HG02678 (cell line): ENCODE data around the gene ABHD12.
"Not testable (repeated sequence)": the region's sequence is repeated elsewhere in the genome, so short reads cannot be mapped to it uniquely, and the experiment has no call there.

Experiments
- ATAC-seq: cut with Tn5 transposase; IDR thresholded peaks from one replicate; pipeline ENCODE4 v1.9.1; 2021; ENCODE audit warnings: mild to moderate bottlenecking, moderate library complexity; ENCODE audit not compliant: unreplicated experiment

The ABHD12 gene

DNA sequence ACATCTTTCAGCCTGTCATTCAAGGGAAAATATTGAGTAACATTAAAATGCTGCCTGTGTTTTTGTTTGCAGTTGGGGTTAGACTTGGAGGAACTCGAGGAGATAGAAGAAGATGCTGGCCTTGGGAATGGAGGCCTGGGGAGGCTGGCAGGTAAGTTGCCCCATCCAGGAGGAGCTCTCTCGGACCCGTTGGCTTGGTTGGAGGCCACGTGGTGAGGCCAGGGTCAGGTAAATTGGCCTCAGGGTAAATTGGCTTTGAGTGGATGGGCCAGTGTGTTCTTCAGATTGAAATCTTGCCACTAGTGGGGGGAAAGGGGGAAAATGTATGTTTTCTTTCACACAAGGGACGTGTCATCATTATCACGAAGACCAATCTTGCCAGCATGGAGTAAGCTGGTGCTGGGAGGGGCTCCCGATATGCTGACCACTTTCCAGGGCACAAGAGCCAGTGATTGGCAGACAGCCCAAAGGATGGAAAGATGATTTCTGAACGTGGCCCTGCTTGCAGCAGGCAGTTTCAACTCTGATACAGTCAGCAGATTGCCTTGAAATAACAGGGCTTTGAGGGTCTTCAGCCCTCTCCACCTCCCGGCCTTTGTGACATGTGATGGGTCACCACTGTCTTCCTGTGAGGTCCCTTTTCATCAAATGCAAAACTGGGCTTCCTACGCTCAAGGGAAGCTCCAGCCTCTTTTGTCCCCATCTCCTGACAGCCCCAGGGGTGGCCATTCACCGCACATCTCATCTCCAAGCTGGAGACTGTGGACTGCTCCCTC lies 121.4 kb downstream of the ABHD12 start:
- no peak for ATAC-seq

DNA sequence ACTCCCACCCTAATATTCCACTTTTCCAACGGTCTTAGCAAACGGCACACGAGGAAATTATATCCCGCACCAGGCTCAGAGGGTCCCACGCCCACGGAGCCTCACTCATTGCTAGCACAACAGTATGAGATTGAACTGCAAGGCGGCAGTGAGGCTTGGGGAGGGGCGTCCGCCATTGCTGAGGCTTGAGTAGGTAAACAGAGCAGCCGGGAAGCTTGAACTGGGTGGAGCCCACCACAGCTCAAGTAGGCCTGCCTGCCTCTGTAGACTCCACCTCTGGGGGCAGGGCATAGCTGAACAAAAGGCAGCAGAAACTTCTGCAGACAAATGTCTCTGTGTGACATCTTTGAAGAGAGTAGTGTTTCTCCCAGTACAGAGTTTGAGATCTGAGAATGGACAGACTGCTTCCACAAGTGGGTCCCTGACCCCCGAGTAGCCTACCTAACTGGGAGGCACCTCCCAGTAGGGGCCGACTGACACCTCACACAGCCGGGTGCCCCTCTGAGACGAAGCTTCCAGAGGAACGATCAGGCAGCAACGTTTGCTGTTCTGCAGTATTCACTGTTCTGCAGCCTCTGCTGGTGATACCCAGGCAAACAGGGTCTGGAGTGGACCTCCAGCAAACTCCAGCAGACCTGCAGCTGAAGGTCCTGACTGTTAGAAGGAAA lies 129.7 kb downstream of the ABHD12 start:
- not testable (repeated sequence) for ATAC-seq

DNA sequence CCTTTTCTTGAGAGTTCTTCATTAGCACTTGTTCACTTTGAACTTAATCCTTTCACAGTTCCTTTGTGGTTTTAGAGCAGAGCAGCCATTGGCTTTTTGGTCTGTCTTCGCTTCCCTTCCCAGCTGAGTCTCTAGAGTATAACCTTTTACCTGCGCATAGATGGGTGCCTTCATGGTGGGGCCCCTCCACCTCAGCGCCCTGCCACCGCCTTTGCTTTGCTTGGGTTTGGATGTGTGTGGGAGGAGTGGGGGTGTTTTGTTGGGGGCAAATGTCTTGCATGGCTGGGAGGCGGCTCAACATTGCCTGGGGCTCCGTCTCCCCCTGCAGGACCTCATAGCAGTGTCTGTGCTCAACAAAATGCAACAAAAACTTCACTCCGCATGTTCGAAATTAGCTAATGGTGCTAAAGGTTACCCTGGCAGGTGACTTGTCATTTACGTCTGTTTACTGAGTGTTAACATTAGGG lies 130.8 kb downstream of the ABHD12 start:
- no peak for ATAC-seq

DNA sequence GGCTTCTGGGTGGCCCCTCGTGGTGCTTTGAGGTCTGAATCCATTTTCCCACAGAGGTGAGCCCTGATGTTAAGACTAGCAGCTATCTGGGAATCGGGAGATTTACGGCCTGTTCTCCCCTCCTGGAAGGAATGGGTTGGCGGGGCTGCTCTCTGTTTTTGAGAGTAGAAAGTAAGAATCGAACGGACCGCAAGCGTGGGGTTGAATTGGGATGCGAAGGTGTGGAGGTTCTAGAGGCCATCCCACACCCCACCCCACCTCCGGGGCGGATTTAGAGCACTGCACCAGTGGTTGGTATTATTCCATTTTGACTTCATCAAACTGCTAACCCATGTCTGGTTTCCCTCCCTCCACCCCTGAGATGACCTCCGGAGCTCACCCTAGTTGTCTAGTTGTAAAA lies 131.3 kb downstream of the ABHD12 start:
- ATAC-seq, result no peak

DNA sequence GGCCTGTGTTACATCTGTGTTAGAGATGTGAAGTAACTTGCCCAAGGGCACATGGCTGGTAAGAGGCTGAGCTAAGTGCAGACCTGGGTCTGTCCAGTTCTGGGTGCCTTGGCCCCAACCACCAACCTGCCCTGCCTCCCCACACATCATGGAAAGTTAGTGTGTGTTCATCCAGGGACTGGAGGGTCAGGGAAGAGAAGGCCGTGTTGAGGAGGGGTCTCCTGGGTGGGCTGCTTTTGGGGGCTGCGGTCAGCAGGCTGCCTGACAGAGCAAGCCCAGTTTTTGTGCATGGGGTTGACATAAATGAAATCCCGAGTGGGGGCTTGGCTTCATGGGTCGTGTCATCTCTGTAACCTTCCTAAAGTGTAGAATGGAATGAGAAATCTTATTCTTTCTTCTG lies 131.8 kb downstream of the ABHD12 start:
- ATAC-seq, result no peak

DNA sequence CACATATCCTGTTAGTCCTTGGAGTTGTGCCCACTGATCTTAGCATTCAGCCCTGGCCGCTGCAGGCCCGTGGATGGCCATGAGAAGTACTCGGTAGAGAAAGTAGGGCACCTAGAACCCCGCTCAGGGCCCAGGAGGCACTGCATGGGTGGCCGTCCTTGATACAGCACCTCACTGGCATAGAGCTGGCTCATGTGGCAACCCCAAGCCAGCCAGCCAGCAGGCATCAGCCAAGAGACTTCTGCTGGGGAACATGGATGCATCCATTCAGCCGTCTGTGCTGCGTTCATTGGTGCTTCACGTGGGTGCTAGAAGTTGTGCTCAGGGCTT lies 132.2 kb downstream of the ABHD12 start:
- ATAC-seq, result no peak

DNA sequence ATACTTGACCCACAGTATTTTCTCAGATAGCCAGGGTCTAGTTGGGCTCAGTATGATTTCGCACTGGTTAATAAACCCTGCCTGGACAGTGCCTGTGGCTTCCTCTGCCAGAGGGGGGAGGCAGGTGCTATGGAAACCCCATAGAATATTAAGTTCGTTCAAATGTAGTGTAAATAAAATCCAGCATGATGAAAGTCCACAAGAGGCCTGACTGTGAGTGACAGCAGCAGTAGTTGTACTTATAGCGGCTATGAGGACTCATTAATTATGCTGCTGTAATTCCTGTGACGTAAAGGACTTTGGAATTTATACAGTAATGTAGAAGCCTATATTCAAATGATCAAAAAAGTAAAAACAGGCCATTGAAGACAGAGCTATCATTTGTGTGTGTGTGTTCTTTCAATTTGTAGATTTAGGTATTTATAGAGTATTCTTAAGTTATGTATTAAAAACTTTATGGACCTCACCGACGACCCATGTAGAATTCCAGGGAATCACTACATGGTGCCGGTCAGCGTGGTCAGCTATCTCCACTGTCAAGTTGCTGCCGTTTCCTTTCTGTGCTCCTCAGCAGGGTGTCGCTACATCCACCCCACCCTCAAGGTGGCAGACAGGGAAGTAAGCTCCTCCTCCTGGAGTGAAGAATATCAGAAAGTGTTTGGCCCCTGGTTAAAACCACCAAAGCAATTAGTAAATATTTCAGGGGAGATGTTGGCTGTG lies 132.7 kb downstream of the ABHD12 start:
- no peak for ATAC-seq

DNA sequence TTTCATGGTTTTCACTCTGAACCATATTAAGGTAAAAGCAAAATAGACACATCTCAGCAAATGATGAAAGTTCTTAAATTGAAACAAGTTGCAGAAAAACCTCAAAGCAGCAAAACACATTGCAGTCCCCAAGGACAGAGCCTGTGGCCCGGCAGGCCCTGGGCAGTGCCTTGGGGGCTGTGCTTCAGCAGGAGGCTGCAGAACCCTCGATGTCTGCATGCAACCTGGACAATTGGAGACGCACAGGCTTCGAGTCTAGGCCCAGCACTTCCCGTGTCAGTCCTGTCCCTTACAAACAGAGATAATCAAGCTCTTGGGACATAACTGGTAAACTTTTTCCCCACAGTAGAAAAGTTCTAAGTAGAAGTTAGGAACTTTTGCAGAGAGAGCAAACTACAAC lies 133.5 kb downstream of the ABHD12 start:
- no peak for ATAC-seq

DNA sequence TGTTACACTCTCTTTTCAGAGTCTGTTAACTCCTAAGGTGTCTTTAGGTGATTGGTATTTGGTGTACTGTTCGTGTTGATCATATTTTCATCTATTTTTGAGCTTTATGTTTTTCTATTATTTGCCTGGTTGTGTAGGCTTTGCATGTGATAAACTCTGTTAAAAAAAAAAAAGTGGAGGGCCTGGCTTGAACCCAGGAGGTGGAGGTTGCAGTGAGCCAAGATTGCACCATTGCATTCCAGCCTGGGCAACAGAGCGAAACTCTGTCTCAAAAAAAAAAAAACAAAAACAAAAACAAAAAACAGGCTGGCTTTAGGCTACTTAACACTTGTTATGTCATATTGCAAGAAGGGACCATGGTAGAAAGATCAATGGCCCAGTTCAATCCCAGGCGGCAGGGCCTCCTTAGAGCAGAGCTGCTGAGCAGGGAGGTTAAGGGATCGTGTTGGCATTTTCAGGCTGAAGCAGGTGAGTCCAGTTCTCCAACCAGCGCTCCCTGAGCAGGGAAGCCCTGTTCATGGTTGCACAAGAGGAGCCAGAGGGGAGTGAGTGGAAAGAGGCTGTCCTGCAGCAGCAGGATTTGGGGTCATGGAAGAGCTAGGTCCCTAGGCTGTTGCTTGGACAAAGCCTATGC lies 134.3 kb downstream of the ABHD12 start:
- ATAC-seq, result no peak

DNA sequence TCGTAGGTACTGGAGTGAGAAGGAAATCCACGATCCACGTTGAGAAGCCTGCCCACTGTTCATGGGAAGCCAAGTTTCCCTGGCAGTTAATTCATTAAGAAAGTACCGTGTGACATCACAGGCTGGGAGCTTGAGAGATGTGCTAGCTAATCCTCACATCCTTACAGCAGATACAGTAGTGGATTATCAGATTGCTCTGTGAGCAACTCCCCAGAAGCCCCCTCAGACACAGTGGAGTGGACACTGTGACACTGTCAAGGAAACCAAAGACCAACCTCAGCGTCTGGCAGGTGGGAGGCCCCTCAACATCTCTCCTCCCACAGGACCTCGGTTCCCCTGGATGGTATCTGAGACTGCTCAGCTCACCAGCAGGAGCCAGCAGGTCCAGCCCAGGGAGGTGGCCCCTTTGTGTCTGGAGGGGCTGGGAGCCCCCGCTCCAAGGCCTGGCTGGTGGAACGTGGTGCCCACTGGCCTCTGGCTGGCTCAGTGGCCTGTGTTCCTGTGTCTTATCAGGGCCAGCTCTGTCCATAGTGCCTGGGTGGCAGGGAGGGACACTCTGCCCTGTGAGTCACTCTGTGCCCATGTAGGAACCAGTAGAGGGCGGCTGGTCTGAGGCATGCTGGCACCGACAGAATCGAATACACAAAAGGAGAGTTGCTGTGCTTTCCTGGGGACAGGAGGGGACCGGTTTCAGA lies 135.5 kb downstream of the ABHD12 start:
- ATAC-seq, result no peak

DNA sequence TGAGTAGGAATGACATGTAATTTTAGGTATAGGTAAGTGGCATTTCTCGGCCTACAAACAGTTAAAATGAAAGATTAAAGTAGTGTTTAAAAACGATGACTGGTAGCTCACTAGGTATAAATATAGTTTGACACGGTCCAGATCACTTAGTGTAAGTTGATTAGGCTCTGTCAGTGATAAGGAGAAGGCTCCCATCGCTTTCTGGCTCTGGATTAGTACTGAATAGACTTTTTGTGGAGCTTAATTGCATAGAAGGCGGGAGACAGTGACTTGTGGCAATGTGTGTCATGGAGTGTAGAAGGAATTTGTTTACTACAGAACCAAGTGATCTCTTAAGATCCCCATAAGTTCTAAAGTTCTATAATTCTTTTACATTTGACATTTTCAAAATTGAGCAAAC lies 136.1 kb downstream of the ABHD12 start:
- ATAC-seq, result no peak

DNA sequence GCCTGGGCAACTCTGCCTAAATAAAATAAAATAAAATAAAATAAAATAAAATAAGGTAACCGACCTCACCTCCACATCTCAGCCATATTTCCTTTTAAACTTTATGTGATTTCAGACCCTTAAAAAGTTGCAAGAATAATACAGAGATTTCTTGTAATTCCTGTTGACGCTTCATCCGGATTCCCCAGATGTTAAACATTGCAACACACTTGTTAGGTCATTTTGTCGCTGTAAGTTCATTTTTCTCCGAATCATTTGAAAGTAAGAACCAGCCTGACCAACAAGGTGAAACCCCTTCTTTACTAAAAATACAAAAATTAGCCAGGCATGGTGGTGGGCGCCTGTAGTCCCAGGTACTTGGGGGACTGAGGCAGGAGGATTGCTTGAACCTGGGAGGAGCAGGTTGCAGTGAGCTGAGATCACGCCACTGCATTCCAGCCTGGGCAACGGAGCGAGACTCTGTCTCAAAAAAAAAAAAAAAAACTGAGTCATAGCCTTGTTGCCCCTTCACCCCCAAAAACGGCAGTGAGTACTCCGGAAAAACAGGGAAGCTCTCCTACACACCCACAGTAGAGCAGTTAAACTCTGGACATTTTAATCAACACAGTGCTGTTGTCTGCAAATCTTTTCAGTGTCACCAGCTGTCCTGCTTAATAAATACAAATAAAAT lies 136.9 kb downstream of the ABHD12 start:
- no peak for ATAC-seq

DNA sequence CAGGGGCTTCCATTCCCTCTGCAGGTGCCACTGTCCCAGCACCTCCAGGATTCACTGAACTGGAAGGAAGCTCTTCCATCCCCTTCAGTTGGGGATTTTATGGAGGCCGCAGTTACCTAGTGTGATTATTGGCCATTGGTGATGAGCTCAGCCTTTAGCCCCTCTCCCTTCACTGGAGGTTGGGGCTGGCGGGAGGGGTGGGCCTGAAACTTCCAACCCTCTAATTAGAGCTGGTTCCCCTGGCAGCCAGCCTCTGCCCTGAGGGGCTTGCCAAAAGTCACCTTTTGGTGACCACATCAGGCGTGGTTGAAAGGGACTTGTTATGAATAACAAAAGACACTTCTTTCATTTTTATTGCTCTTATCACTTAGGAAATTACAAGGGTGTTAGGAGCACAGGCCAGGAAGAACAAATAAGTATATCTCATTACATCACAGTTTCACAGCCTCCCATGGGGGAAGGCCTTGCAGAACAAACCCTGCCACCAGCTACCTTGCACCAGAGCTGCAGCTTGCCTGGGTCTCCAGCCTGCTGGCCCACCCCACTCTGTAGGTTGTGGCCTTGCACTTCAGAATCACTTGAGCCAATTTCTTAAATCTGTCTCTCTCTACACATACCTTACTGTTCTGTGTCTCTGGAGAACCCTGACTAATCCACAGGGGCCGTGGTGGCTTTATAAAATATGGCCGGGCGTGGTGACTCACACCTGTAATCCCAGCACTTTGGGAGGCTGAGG lies 137.8 kb downstream of the ABHD12 start:
- ATAC-seq, result no peak

DNA sequence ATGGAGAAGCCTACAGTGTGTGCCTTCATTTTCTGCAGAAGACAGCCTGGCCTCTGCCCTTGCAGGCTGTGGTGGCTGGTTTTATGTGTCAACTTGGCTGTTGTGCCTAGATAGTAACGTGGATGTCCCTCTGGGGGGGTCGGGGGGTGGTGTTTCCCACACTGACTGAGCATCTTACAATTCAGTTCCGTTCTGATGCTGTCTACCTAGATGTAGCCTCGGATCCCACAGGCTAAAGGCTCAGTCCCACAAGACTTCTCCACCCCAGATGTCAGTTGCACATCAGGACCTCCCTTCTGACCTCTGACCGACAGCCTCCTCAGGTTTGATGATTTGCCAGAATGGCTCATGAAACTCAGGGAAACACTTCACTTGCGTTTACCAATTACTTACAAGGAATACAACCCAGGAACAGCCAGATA lies 138.4 kb downstream of the ABHD12 start:
- ATAC-seq, result no peak

DNA sequence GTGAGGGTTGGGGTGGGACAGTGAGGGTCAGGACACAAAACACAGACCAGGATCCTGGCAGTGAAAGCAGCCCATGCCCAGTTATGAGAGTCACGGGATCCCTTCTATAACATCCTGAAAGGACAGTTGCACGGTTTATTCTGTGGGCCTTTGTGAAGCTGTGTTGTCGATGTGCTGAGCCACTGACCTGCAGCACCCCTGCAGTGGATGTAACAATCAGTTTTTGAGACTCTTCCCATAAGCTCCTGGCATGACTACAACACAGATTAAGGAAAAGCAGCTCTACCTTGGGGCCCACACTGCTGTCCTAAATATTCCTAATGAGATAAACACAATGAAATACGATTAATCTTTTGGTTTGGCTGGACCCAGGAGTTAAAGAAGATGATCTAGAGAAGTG lies 139.1 kb downstream of the ABHD12 start:
- ATAC-seq, result no peak

DNA sequence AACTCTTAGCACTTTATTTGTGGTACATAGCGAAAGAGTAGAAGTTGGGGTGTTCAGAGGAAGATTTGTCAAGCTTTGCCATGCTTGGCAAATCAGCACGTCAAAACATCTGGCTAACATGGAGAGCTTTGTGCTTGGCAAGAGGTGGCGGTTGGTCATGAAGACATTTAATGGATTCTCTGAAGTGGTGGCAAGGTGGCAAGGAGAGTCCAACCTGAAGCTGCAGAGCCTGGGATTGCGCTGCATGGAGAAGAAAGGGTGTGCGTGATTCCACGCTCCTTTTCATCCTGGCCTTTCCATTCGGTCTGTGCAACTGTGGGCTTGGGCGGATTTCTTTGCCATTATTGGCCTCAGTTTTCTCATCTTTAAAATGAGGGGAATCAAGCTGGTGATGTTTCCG lies 139.6 kb downstream of the ABHD12 start:
- ATAC-seq, result no peak

DNA sequence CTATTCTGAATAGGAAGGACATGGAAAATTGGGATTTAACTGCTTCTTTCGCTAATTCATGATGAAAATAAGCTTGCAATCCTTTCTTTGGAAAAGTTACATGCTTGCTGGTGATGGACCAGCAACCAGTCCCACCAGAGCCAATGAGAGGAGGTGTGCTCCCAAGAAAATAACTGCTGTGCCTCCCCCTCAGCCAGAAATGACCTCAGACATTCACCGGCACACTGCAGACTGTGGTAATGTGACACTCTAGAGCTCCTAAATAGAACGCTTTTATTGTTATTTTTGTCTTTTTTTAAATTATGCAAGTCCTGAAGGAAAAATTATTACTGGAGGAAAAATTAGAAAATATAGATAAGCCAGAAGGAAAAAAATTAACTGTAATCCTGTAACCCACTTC lies 140.1 kb downstream of the ABHD12 start:
- no peak for ATAC-seq
